NB4 (cell line): ENCODE results near the gene IMPACT.

ENCODE experiments used
- DNase-seq: peaks from one replicate; pipeline ENCODE4 v3.0.0; 2010; ENCODE audit warnings: low read depth
- H3K4me3 ChIP-seq: one replicate; pipeline ENCODE4 v1.5.1; 2011; ENCODE audit warnings: mild to moderate bottlenecking, low read depth, low read length, moderate library complexity
- MYC ChIP-seq: IDR thresholded peaks from 2 replicates; pipeline ENCODE4 v1.6.1; 2011; ENCODE audit warnings: low read depth, low read length
- POLR2A ChIP-seq: IDR thresholded peaks from 2 replicates; pipeline ENCODE4 v1.6.1; 2011; ENCODE audit warnings: mild to moderate bottlenecking; ENCODE audit not compliant: insufficient read length; ENCODE audit errors: extremely low read depth
- TF ChIP-seq, protein P1 (sequence below): IDR thresholded peaks from one replicate; pipeline ENCODE4 v1.5.1; 2012; ENCODE audit warnings: low read depth, low read length
- TF ChIP-seq, protein P2 (sequence below): IDR thresholded peaks from 2 replicates; pipeline ENCODE4 v1.6.1; 2011; ENCODE audit warnings: low read depth, low read length

The IMPACT gene

DNA sequence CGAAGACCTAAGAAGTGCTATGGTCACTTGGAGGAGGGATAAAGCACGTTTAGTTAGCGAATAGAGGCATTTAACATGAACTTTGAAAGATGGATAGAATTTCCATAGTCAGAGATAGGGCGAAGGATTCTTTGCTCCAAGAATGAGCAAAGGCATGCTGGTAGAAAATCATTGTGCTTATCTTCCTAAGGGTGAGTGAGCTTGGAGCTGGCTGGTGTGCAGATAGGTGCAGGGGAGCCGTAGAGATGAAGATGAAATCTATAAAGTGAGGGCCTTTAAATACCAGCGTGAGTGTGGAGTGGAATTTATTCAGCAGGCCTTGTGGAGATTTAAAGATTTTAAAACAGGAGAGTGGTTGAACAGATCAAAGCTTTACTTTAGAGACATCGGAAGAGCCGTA lies 35.5 kb downstream of the IMPACT start:
- no peak overlapping the region for H3K4me3 ChIP-seq
- no peak for DNase-seq
- TF ChIP-seq MYC, result no peak
- TF ChIP-seq, protein P1, sequence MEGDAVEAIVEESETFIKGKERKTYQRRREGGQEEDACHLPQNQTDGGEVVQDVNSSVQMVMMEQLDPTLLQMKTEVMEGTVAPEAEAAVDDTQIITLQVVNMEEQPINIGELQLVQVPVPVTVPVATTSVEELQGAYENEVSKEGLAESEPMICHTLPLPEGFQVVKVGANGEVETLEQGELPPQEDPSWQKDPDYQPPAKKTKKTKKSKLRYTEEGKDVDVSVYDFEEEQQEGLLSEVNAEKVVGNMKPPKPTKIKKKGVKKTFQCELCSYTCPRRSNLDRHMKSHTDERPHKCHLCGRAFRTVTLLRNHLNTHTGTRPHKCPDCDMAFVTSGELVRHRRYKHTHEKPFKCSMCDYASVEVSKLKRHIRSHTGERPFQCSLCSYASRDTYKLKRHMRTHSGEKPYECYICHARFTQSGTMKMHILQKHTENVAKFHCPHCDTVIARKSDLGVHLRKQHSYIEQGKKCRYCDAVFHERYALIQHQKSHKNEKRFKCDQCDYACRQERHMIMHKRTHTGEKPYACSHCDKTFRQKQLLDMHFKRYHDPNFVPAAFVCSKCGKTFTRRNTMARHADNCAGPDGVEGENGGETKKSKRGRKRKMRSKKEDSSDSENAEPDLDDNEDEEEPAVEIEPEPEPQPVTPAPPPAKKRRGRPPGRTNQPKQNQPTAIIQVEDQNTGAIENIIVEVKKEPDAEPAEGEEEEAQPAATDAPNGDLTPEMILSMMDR, result no peak
- TF ChIP-seq, protein P2, sequence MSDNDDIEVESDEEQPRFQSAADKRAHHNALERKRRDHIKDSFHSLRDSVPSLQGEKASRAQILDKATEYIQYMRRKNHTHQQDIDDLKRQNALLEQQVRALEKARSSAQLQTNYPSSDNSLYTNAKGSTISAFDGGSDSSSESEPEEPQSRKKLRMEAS, result no peak
- no peak for TF ChIP-seq POLR2A

DNA sequence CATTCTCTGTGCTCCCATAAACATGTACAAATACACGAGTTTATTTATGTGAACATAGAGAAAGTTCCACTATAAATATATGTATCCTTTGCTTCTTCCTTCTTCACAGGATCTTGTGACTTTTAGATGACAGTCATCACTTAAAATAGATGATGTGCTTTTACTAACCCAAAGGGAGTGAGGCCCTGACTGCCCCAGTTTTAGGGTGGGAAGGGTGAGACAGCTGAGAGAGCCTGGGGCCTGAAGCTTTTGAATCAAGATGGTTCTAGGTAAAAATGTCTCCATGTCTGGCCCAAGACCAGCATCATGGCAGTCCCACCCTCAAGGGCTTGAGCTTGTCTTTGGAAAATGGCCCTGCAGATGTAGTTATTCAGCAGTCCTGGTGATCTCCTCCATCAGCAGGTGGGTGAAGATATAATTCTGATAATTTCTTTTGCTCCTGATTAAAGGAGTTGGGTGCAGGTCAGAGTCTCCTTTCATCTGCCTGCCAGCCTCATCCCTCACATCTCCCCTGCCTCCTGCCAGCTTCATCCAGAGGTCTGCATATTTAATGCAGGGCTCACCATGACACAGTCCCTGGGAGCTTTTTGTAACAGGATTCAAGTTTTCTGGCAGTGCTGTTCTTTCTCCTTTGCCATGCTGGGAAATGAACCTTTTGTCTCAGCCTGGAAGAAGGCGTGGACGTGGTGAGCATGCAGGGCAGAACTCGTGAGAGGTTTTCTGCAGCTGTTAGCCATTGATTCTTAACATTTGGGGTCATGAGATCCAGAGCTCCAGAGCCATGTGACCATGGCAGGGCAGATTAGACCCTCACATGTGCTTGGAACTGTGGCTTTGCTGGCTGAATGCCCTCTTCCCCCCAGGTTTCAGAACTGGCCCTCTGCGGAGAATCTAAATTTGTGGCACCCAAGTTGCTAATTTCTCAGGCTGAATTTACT lies 36.6 kb downstream of the IMPACT start:
- TF ChIP-seq, protein P2, result no peak
- TF ChIP-seq, protein P1, result no peak
- TF ChIP-seq POLR2A (no peak), MYC (no peak)

DNA sequence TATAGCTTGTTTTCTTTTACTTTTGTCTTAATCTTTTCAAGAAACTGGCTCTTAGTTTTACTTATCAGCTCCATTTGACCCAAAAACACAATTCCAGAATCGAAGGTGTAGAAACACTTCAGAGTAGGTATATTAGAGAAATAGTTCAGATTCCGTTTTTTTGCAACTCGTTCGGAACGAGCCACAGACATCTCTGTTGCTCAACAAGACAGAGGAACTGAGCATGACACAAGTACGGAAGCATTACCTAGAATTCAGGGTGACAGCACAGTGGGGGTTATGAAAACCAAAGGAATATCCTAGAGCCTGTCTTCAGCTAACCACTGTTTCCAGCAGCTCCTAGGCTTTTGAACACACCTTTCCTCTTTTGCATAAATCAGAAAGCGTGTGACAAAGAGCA lies 39.0 kb downstream of the IMPACT start:
- no peak overlapping the region for H3K4me3 ChIP-seq
- no peak for TF ChIP-seq MYC
- no peak for TF ChIP-seq POLR2A
- TF ChIP-seq, protein P2, result no peak
- DNase-seq, result peak; percentile 35

More for the DNA sequence above, 36.6 kb downstream of the IMPACT start:
- DNase-seq, result no peak
- H3K4me3 ChIP-seq, result no peak overlapping the region

DNA sequence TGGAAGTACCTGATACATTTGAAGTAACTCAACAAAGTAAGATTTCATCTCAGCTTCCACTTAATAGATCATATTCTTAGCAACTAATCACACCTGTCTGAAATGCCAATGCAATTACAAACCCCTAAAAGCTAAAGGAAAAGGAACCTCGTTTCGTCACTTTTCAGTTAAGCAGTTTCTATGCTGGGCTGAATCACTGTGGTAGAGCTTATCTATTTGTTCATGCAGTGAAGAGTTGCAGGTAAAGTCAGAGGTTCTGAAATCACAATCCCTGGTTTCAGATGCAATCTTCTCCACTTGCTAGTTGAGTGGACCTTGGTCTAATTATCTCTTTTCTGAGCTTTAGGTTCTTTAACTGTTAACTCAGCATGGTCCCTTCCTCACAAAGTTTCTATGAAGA lies 40.3 kb downstream of the IMPACT start:
- TF ChIP-seq, protein P2, result no peak
- TF ChIP-seq MYC (no peak), POLR2A (no peak)
- TF ChIP-seq, protein P1, result no peak
- DNase-seq, result no peak
- no peak overlapping the region for H3K4me3 ChIP-seq

DNA sequence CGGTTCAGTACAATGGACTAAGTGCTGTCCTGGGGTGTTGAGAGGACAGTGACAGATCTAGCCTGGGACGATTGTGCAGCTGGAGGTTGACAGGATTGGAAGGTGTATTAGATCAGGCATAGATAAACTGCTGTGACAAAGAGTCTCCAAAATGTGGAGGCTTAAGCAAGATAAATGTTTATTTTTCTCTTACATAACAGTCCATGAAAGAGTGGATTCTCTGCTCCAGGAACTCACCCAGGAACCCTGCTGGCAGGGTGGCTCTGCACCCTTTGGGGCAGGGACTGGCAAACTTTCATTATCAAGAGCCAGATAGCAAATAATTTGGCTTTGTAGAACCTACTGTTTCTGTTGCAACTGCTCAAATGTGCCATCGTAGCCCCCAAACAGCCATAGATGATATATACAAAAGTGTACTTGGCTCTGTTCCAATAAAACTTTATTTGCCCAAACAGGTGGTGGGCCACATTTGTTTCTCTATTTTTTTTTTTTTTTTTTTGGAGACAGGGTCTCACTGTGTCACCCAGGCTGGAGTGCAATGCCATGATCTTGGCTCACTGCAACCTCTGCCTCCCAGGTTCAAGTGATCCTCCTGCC lies 43.6 kb downstream of the IMPACT start:
- no peak for DNase-seq
- no peak overlapping the region for H3K4me3 ChIP-seq
- TF ChIP-seq, protein P2, result no peak
- TF ChIP-seq POLR2A (no peak), MYC (no peak)
- TF ChIP-seq, protein P1, result no peak

DNA sequence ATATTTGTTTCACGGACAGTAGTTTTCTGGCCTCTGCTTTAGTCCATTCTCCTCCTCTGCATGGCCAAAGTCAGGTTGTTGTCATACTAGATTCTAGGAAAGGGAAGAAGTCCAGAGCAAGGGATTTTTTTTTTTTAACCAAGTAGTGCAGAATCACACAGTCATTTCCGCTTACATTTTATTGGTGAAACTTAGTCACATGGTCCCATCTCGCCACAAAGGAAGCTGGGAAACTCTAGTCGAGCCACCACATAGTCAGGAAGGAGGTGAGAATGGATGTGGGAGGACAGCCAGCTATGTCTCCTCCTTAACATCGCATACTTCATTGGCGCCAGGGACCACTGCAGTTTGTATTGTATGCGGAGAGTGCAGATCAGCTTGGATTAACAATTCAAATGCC lies 44.3 kb downstream of the IMPACT start:
- H3K4me3 ChIP-seq, result no peak overlapping the region
- DNase-seq, result no peak
- TF ChIP-seq POLR2A (no peak), MYC (no peak)
- TF ChIP-seq, protein P1, result no peak
- TF ChIP-seq, protein P2, result no peak
